PC-3 (cell line): Measurements from ENCODE around the gene TOGARAM2. TPM values are rescaled to one million over a fixed set of nuclear protein-coding genes. Genes with fewer than 3 reads are reported as not detected.

Source experiments
- ATAC-seq: fragments of 200-7000 bp; cut with Tn5 transposase; 2 replicates; pipeline ENCODE4 v1.9.1; 2020; ENCODE audit warnings: mild to moderate bottlenecking, moderate library complexity
- BruUV-seq: library from RNA; stranded (reverse); fragments of 400-500 nt; replicated peaks from 2 replicates; lab custom pipeline; 2021; lab: Mats Ljungman, UMichigan
- CTCF ChIA-PET: fragments of 300-600 bp; sonication (Branson Sonifier 250); formaldehyde crosslinking; loops from one replicate; lab custom pipeline; 2022; ENCODE audit warnings: antibody characterized with exemption; lab: Charles Lee
- POLR2A ChIA-PET: fragments of 300-600 bp; sonication (Branson Sonifier 250); formaldehyde crosslinking; loops from one replicate; lab custom pipeline; 2022; ENCODE audit warnings: antibody characterized with exemption; ENCODE audit not compliant: unreplicated experiment; lab: Charles Lee
- DNase-seq: peaks from one replicate; pipeline ENCODE4 v3.0.0-alpha.2; 2015
- H2AFZ ChIP-seq: fragments of 300-600 bp; sonication (generic); 2 replicates; pipeline ENCODE4 v1.6.0; 2016; ENCODE audit warnings: antibody characterized with exemption, low read length
- H3F3A ChIP-seq: fragments of 300-600 bp; sonication (generic); one replicate; pipeline ENCODE4 v1.6.0; 2017; ENCODE audit warnings: antibody characterized with exemption, low read length, control low read depth, mild to moderate bottlenecking; ENCODE audit not compliant: unreplicated experiment
- H3K27ac ChIP-seq: fragments of 300-600 bp; sonication (generic); 2 replicates; pipeline ENCODE4 v1.5.1; 2016; ENCODE audit warnings: mild to moderate bottlenecking, low read length
- H3K27me3 ChIP-seq: fragments of 300-600 bp; sonication (generic); 2 replicates; pipeline ENCODE4 v1.6.1; 2016; ENCODE audit warnings: low read length, mixed read lengths
- H3K36me3 ChIP-seq: fragments of 300-600 bp; sonication (generic); 2 replicates; pipeline ENCODE4 v1.6.1; 2016; ENCODE audit warnings: low read depth, mixed run types, low read length, mixed read lengths
- H3K4me1 ChIP-seq: fragments of 300-600 bp; sonication (generic); 2 replicates; pipeline ENCODE4 v1.5.1; 2016; ENCODE audit warnings: low read length; ENCODE audit not compliant: insufficient read depth
- H3K4me2 ChIP-seq: fragments of 300-600 bp; sonication (generic); 2 replicates; pipeline ENCODE4 v1.6.0; 2016; ENCODE audit warnings: low read length
- H3K4me3 ChIP-seq: fragments of 300-600 bp; sonication (generic); 2 replicates; pipeline ENCODE4 v1.5.1; 2016; ENCODE audit warnings: mild to moderate bottlenecking, low read length, mixed read lengths
- H3K79me2 ChIP-seq: fragments of 300-600 bp; sonication (generic); 2 replicates; pipeline ENCODE4 v1.6.1; 2017; ENCODE audit warnings: low read length, mixed read lengths
- H3K9ac ChIP-seq: fragments of 300-600 bp; sonication (generic); 2 replicates; pipeline ENCODE4 v1.6.0; 2016; ENCODE audit warnings: mild to moderate bottlenecking, low read length
- H3K9me2 ChIP-seq: fragments of 300-600 bp; sonication (generic); replicated peaks from 2 replicates; pipeline ENCODE4 v1.6.1; 2016; ENCODE audit warnings: mixed run types, low read length, mixed read lengths
- H3K9me3 ChIP-seq: fragments of 300-600 bp; sonication (generic); 2 replicates; pipeline ENCODE4 v1.6.1; 2016; ENCODE audit warnings: low read length, mixed read lengths
- H4K20me1 ChIP-seq: fragments of 300-600 bp; sonication (generic); 2 replicates; pipeline ENCODE4 v1.6.1; 2016; ENCODE audit warnings: low read length, mixed read lengths
- EZH2 ChIP-seq: fragments of 300-600 bp; sonication (generic); IDR thresholded peaks from one replicate; pipeline ENCODE4 v1.6.1; 2017; ENCODE audit warnings: antibody characterized with exemption, mild to moderate bottlenecking, low read length; ENCODE audit not compliant: unreplicated experiment
- EZH2phosphoT487 ChIP-seq: fragments of 300-600 bp; sonication (generic); IDR thresholded peaks from 2 replicates; pipeline ENCODE4 v1.6.1; 2018; ENCODE audit warnings: mild to moderate bottlenecking, antibody characterized with exemption, low read length, borderline replicate concordance
- intact Hi-C: fragments of 100-400 bp; cut with micrococcal nuclease; formaldehyde crosslinking; loops from 2 replicates; pipeline ENCODE4 v1.9.0; 2023
- total RNA-seq: library from RNA; depleted of rRNA; stranded (reverse); fragments of >200 nt; gene quantifications from 2 replicates; pipeline ENCODE4 v1.2.3, GENCODE V29; 2014
- TF ChIP-seq, protein P1 (sequence below): fragments of 300-600 bp; sonication (generic); conservative IDR thresholded peaks from 2 replicates; pipeline ENCODE4 v1.5.1; 2017; ENCODE audit warnings: antibody characterized with exemption, low read depth, mild to moderate bottlenecking, low read length

TOGARAM2 gene
- total RNA-seq, 1 experiment from 2014 or later: not detected

DNA sequence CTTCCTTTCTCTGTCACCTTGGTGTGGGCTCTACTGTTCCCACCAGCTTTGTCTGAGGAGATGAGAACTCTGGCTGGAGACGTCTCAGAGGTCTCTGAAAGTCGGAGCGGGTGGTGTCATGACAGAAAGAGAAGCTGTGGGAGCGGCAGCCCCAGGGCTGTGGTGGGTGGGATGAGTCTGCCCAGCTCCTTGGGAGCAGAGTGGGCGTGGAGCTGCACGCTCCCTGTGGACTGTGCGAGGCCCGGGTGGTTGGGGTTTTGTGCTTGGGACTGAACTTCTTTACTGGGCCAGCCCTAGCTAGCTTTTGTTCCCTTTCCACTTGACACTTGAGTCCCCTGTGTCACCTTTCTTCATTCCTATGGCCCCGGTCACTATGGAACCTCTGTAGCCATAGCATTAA is 10.4 kb downstream of the TOGARAM2 start:
- intact Hi-C loops: no loop called here
- CTCF ChIA-PET: no interaction called here
- Histone ChIP-seq H3K27me3 (no peaks in the 10 kb centered on the region), H3K4me1 (peaks cover 9% of the 10 kb centered on the region), H3K9me3 (no peaks in the 10 kb centered on the region), H3K9me2 (no peaks in the 10 kb centered on the region), H3K9ac (no peak overlapping the region), H3F3A (no peaks in the 10 kb centered on the region), H3K4me3 (no peak overlapping the region), H3K79me2 (no peaks in the 10 kb centered on the region), H3K36me3 (no peaks in the 10 kb centered on the region), H4K20me1 (no peaks in the 10 kb centered on the region), H3K27ac (no peak overlapping the region), H2AFZ (no peak overlapping the region), H3K4me2 (no peak overlapping the region)
- POLR2A ChIA-PET: interaction anchor here (0.6 kb wide), 1 partner anchor 85 kb away, joined by 3 read pairs; no protein-coding TSS in a partner anchor
- no peak for ATAC-seq
- TF ChIP-seq, protein P1, sequence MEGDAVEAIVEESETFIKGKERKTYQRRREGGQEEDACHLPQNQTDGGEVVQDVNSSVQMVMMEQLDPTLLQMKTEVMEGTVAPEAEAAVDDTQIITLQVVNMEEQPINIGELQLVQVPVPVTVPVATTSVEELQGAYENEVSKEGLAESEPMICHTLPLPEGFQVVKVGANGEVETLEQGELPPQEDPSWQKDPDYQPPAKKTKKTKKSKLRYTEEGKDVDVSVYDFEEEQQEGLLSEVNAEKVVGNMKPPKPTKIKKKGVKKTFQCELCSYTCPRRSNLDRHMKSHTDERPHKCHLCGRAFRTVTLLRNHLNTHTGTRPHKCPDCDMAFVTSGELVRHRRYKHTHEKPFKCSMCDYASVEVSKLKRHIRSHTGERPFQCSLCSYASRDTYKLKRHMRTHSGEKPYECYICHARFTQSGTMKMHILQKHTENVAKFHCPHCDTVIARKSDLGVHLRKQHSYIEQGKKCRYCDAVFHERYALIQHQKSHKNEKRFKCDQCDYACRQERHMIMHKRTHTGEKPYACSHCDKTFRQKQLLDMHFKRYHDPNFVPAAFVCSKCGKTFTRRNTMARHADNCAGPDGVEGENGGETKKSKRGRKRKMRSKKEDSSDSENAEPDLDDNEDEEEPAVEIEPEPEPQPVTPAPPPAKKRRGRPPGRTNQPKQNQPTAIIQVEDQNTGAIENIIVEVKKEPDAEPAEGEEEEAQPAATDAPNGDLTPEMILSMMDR: no peak
- no peak for TF ChIP-seq EZH2
- no peak for TF ChIP-seq EZH2phosphoT487
- no peak for DNase-seq
- no TSS peak for BruUV-seq

DNA sequence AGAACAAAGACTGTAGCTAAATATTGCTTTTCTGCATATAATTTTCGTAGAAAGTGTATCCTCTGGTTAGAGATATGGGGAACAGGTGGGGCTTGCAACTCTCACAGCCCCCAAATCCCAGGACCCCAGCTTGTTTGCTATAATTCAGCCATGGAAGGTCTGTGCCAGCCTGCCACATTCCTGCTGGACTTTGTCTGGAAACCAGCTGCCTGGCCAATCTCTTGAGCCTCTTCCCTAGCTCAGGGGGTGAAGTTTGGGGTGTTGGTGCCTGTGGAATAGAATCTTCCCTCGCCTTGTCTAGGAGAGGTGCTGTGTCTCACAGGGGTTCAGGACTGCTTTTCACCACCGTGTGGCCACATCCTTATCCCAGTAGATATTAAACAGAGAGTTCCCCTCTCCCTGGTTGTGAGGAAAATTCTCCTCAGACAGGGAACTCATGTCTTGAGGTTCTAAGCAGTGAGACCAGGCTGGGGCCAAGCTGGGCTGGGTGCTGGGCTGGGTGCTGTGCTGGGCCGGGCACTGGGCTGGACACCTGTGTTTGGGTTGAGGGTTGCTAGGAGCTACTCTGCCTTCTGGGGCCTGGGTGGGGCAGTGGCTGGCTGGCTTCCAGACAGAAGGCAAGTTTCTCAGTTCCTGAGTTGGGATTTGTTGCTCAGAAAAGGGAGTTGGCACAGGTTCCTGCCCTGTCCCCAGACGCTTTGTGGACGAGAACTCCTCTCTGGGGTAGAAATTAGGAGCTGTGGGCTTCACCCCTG is 12.3 kb downstream of the TOGARAM2 start:
- TF ChIP-seq, protein P1: no peak
- TF ChIP-seq EZH2 (no peak), EZH2phosphoT487 (no peak)
- Histone ChIP-seq H2AFZ (no peak overlapping the region), H3K4me3 (no peak overlapping the region), H3K79me2 (no peaks in the 10 kb centered on the region), H3K4me2 (no peak overlapping the region), H3K27me3 (no peaks in the 10 kb centered on the region), H3K27ac (no peak overlapping the region), H3K9ac (no peak overlapping the region), H3K36me3 (no peaks in the 10 kb centered on the region), H3F3A (no peaks in the 10 kb centered on the region), H4K20me1 (no peaks in the 10 kb centered on the region), H3K9me3 (no peaks in the 10 kb centered on the region), H3K4me1 (peaks cover 9% of the 10 kb centered on the region), H3K9me2 (no peaks in the 10 kb centered on the region)
- ChIA-PET POLR2A (no interaction called here), CTCF (no interaction called here)
- peak; percentile 54 for DNase-seq
- no TSS peak for BruUV-seq
- peak; percentile 88 for ATAC-seq
- intact Hi-C loops: no loop called here

- H3K9me2 ChIP-seq: no peaks in the 10 kb centered on the region
Measured at GRCh38 chr2:28994074-28994473, 13.0 kb downstream of the TOGARAM2 start.

More at GRCh38 chr2:28994074-28994473, 13.0 kb downstream of the TOGARAM2 start:
- H3K4me1 ChIP-seq: peaks cover 9% of the 10 kb centered on the region
- intact Hi-C loops: no loop called here
- POLR2A ChIA-PET: no interaction called here
- no peaks in the 10 kb centered on the region for H3K27me3 ChIP-seq
- H3F3A ChIP-seq: no peaks in the 10 kb centered on the region
- H3K79me2 ChIP-seq: no peaks in the 10 kb centered on the region
- no peaks in the 10 kb centered on the region for H4K20me1 ChIP-seq
- DNase-seq: no peak
- no peak overlapping the region for H3K27ac ChIP-seq
- no peak for ATAC-seq
- CTCF ChIA-PET: no interaction called here
- no peak for TF ChIP-seq EZH2phosphoT487
- TF ChIP-seq, protein P1: no peak
- H3K36me3 ChIP-seq: no peaks in the 10 kb centered on the region
- no peak overlapping the region for H3K4me3 ChIP-seq
- H2AFZ ChIP-seq: no peak overlapping the region
- H3K9ac ChIP-seq: no peak overlapping the region
- BruUV-seq: no TSS peak
- H3K4me2 ChIP-seq: no peak overlapping the region
- H3K9me3 ChIP-seq: no peaks in the 10 kb centered on the region
